Astrocyte (in vitro differentiated cells and primary cell): ENCODE data around the gene PARP8. TPM values are rescaled to one million over a fixed set of nuclear protein-coding genes. Genes with fewer than 3 reads are reported as not detected.
A peak's percentile ranks its signal among the peaks of the same experiment; 100 is the strongest.

Experiments used
- DNase-seq: peaks from one replicate; pipeline ENCODE4 v3.0.0-alpha.2; 2010; ENCODE audit warnings: low read depth
- FAIRE-seq: peaks from 2 replicates; lab custom pipeline; 2011; peaks lifted over from hg19 to GRCh38; lab: Jason Lieb, UNC
- H2AFZ ChIP-seq: 2 replicates; pipeline ENCODE4 v1.6.0; 2012; ENCODE audit warnings: low read depth, low read length, inconsistent platforms
- H3K27ac ChIP-seq: 2 replicates; pipeline ENCODE4 v1.5.1; 2011; ENCODE audit warnings: low read depth, low read length, inconsistent platforms
- H3K27me3 ChIP-seq: 2 replicates; pipeline ENCODE4 v1.6.0; 2011; ENCODE audit warnings: low read length, inconsistent platforms; ENCODE audit not compliant: insufficient read depth
- H3K36me3 ChIP-seq: 2 replicates; pipeline ENCODE4 v1.5.1; 2011; ENCODE audit warnings: low read length, inconsistent platforms; ENCODE audit not compliant: insufficient read depth
- H3K4me1 ChIP-seq: 2 replicates; pipeline ENCODE4 v1.5.1; 2011; ENCODE audit warnings: low read length, inconsistent platforms; ENCODE audit not compliant: insufficient read depth
- H3K4me2 ChIP-seq: 2 replicates; pipeline ENCODE4 v1.6.0; 2012; ENCODE audit warnings: low read length, inconsistent platforms
- H3K4me3 ChIP-seq: 2 replicates; pipeline ENCODE4 v1.5.1; 2011; ENCODE audit warnings: low read depth, mild to moderate bottlenecking, low read length, inconsistent platforms; ENCODE audit not compliant: insufficient read depth
- H3K79me2 ChIP-seq: 2 replicates; pipeline ENCODE4 v1.6.0; 2012; ENCODE audit warnings: mild to moderate bottlenecking, low read length, inconsistent platforms; ENCODE audit not compliant: insufficient read depth
- H3K9ac ChIP-seq: 2 replicates; pipeline ENCODE4 v1.6.0; 2012; ENCODE audit warnings: mild to moderate bottlenecking, low read length, inconsistent platforms
- H3K9me3 ChIP-seq: 2 replicates; pipeline ENCODE4 v1.5.1; 2012; ENCODE audit warnings: low read depth, mild to moderate bottlenecking, low read length, inconsistent platforms; ENCODE audit not compliant: insufficient read depth
- H4K20me1 ChIP-seq: 2 replicates; pipeline ENCODE4 v1.6.0; 2012; ENCODE audit warnings: low read length, inconsistent platforms; ENCODE audit not compliant: insufficient read depth
- H3K27ac Mint-ChIP-seq: one replicate; pipeline ENCODE4 v1.8.0; 2021; ENCODE audit warnings: mild to moderate bottlenecking, mixed read lengths; ENCODE audit not compliant: unreplicated experiment
- H3K27me3 Mint-ChIP-seq: one replicate; pipeline ENCODE4 v1.8.0; 2021; ENCODE audit warnings: low read depth, mixed read lengths; ENCODE audit not compliant: unreplicated experiment
- H3K36me3 Mint-ChIP-seq: one replicate; pipeline ENCODE4 v1.8.0; 2021; ENCODE audit warnings: low read depth, mixed read lengths; ENCODE audit not compliant: unreplicated experiment
- H3K4me1 Mint-ChIP-seq: one replicate; pipeline ENCODE4 v1.8.0; 2021; ENCODE audit warnings: low read depth, mixed read lengths; ENCODE audit not compliant: unreplicated experiment
- H3K4me3 Mint-ChIP-seq: one replicate; pipeline ENCODE4 v1.8.0; 2021; ENCODE audit warnings: mild to moderate bottlenecking, moderate library complexity, mixed read lengths; ENCODE audit not compliant: unreplicated experiment
- H3K9me3 Mint-ChIP-seq: one replicate; pipeline ENCODE4 v1.8.0; 2021; ENCODE audit warnings: mild to moderate bottlenecking, mixed read lengths; ENCODE audit not compliant: unreplicated experiment
- EZH2 ChIP-seq: IDR thresholded peaks from 2 replicates; pipeline ENCODE4 v1.6.1; 2012; ENCODE audit warnings: mild to moderate bottlenecking, low read length, inconsistent platforms; ENCODE audit not compliant: insufficient read depth
- total RNA-seq: library from RNA; stranded (reverse); gene quantifications from 2 replicates; pipeline ENCODE4 v1.2.1, GENCODE V29; 2021
- TF ChIP-seq, protein P1 (sequence below): IDR thresholded peaks from 2 replicates; pipeline ENCODE4 v1.5.1; 2011; ENCODE audit warnings: low read depth, mild to moderate bottlenecking, inconsistent platforms, low read length, moderate library complexity; ENCODE audit not compliant: insufficient read depth

Gene PARP8
- total RNA-seq, 1 donor from 2014 or later, result 36.1 TPM

DNA sequence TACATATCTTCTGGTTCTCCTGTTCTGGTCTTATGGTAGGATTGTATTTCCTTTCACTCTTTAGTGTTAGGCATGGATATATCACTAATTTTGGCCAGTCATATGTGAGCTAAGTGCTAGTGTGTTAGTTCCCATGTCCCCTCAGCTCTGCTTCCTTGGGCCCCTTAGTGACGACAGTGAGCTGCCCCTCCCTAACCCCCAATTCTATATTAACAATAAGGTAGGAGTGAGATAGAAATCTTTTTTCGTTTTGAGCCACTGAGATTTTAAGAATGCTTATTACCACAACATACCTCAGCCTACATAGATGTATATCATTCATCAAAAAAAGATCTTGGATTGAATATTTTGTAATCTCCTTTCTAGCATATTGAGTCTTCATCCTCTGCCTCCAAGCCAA is 100.5 kb downstream of the PARP8 start:
- peak overlapping the region; percentile 8 for H3K4me2 ChIP-seq
- peak overlapping the region; percentile 36 for H3K27ac Mint-ChIP-seq

DNA sequence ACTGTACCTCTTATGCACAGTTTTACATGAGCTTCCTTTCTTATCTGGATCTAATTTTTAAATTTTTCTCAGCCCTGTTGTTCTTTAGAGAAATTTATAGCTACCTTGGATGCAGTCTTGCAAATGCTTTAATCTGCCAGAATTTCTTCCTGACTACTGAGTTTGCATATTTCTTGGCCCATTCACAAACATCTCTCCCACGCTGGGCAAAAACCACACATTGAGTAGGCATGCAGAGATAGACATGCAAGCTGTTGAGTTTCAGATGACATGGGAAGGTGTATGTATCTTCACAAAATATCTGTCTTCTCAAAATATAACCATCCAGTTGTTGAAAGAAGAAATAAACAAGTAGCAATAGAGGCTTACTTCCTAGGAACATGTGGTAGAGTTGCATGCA is 101.2 kb downstream of the PARP8 start:
- Histone ChIP-seq H3K9ac (no peak overlapping the region), H3K79me2 (no peaks in the 10 kb centered on the region), H4K20me1 (no peaks in the 10 kb centered on the region), H3K27me3 (no peaks in the 10 kb centered on the region), H3K36me3 (no peaks in the 10 kb centered on the region), H3K4me2 (peak overlapping the region; percentile 8), H2AFZ (no peak overlapping the region), H3K27ac (no peak overlapping the region), H3K4me1 (peaks cover 2% of the 10 kb centered on the region), H3K4me3 (no peak overlapping the region), H3K9me3 (no peaks in the 10 kb centered on the region)
- Mint-ChIP-seq H3K4me1 (peaks cover 21% of the 10 kb centered on the region), H3K36me3 (peaks cover 6% of the 10 kb centered on the region), H3K27me3 (no peaks in the 10 kb centered on the region), H3K4me3 (no peak overlapping the region), H3K9me3 (no peaks in the 10 kb centered on the region), H3K27ac (no peak overlapping the region)
- TF ChIP-seq, protein P1, sequence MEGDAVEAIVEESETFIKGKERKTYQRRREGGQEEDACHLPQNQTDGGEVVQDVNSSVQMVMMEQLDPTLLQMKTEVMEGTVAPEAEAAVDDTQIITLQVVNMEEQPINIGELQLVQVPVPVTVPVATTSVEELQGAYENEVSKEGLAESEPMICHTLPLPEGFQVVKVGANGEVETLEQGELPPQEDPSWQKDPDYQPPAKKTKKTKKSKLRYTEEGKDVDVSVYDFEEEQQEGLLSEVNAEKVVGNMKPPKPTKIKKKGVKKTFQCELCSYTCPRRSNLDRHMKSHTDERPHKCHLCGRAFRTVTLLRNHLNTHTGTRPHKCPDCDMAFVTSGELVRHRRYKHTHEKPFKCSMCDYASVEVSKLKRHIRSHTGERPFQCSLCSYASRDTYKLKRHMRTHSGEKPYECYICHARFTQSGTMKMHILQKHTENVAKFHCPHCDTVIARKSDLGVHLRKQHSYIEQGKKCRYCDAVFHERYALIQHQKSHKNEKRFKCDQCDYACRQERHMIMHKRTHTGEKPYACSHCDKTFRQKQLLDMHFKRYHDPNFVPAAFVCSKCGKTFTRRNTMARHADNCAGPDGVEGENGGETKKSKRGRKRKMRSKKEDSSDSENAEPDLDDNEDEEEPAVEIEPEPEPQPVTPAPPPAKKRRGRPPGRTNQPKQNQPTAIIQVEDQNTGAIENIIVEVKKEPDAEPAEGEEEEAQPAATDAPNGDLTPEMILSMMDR, result no peak
- TF ChIP-seq EZH2, result no peak
- FAIRE-seq (no peak), DNase-seq (peak; percentile 35)

More for the DNA sequence above, 100.5 kb downstream of the PARP8 start:
- H3K79me2 ChIP-seq, result no peaks in the 10 kb centered on the region
- TF ChIP-seq, protein P1, result no peak
- no peak for TF ChIP-seq EZH2
- H3K9me3 ChIP-seq, result no peaks in the 10 kb centered on the region
- peak overlapping the region; percentile 10 for H3K4me3 Mint-ChIP-seq
- no peaks in the 10 kb centered on the region for H3K27me3 ChIP-seq
- H2AFZ ChIP-seq, result no peak overlapping the region
- H3K27ac ChIP-seq, result no peak overlapping the region
- H3K36me3 Mint-ChIP-seq, result peaks cover 5% of the 10 kb centered on the region
- H3K27me3 Mint-ChIP-seq, result no peaks in the 10 kb centered on the region
- DNase-seq (no peak), FAIRE-seq (no peak)
- no peaks in the 10 kb centered on the region for H4K20me1 ChIP-seq
- peaks cover 2% of the 10 kb centered on the region for H3K4me1 ChIP-seq
- no peaks in the 10 kb centered on the region for H3K36me3 ChIP-seq
- no peak overlapping the region for H3K4me3 ChIP-seq
- H3K4me1 Mint-ChIP-seq, result peaks cover 21% of the 10 kb centered on the region
- H3K9ac ChIP-seq, result no peak overlapping the region
- H3K9me3 Mint-ChIP-seq, result no peaks in the 10 kb centered on the region

DNA sequence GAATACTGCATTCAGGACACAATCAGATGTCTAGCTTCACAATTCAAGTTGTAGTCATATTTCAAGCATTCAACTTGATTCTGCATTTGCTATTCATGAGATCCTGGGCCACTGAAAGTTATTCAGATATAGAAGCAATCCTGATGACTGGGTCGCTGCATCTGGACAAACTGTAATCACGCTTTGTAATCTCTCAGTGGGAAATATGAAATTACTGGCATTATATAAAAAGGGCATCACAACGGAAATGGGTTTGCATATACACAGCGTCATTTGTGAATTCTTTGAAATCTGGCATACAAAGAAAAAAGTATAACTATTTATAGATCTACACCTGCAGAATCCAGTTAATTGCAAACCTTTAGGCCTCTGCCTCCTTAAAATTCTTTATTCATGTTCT is 102.2 kb downstream of the PARP8 start:
- Histone ChIP-seq H3K36me3 (no peaks in the 10 kb centered on the region), H3K4me1 (peaks cover 2% of the 10 kb centered on the region), H3K9me3 (no peaks in the 10 kb centered on the region), H3K27ac (no peak overlapping the region), H3K4me2 (no peak overlapping the region), H3K9ac (no peak overlapping the region), H2AFZ (no peak overlapping the region), H3K27me3 (no peaks in the 10 kb centered on the region), H4K20me1 (no peaks in the 10 kb centered on the region), H3K79me2 (no peaks in the 10 kb centered on the region), H3K4me3 (no peak overlapping the region)
- no peak for TF ChIP-seq EZH2
- TF ChIP-seq, protein P1, result no peak
- H3K4me1 Mint-ChIP-seq, result peaks cover 21% of the 10 kb centered on the region
- no peak for DNase-seq
- H3K9me3 Mint-ChIP-seq, result peaks cover 6% of the 10 kb centered on the region
- no peaks in the 10 kb centered on the region for H3K27me3 Mint-ChIP-seq
- no peak overlapping the region for H3K27ac Mint-ChIP-seq
- H3K4me3 Mint-ChIP-seq, result no peak overlapping the region
- no peak for FAIRE-seq
- H3K36me3 Mint-ChIP-seq, result peaks cover 14% of the 10 kb centered on the region
